DOHH2 (cell line): ENCODE measurements around the gene SEM1.

Experiments
- H3F3A ChIP-seq: fragments of 200-600 bp; sonication (generic), shearing (Covaris generic); 2 replicates; pipeline ENCODE4 v1.6.0; 2016; ENCODE audit warnings: antibody characterized with exemption, mild to moderate bottlenecking; ENCODE audit not compliant: control insufficient read depth, insufficient read depth
- H3K27ac ChIP-seq: fragments of 200-600 bp; sonication (generic); 2 replicates; pipeline ENCODE4 v1.5.1; 2014; ENCODE audit warnings: low read depth, mild to moderate bottlenecking, low read length, moderate library complexity
- H3K27me3 ChIP-seq: fragments of 200-600 bp; sonication (generic); 2 replicates; pipeline ENCODE4 v1.6.1; 2014; ENCODE audit warnings: mild to moderate bottlenecking, low read length, mixed read lengths; ENCODE audit not compliant: control insufficient read depth
- H3K36me3 ChIP-seq: fragments of 200-600 bp; sonication (generic); 2 replicates; pipeline ENCODE4 v1.6.1; 2014; ENCODE audit warnings: mild to moderate bottlenecking, low read length, moderate library complexity, mixed read lengths; ENCODE audit not compliant: control insufficient read depth
- H3K4me1 ChIP-seq: fragments of 200-600 bp; sonication (generic); 2 replicates; pipeline ENCODE4 v1.6.1; 2014; ENCODE audit warnings: mild to moderate bottlenecking, low read length, mixed read lengths; ENCODE audit not compliant: control insufficient read depth
- H3K4me2 ChIP-seq: fragments of 200-600 bp; sonication (generic); 2 replicates; pipeline ENCODE4 v1.6.0; 2014; ENCODE audit warnings: mild to moderate bottlenecking, low read length, moderate library complexity
- H3K4me3 ChIP-seq: fragments of 200-600 bp; sonication (generic); 2 replicates; pipeline ENCODE4 v1.5.1; 2014; ENCODE audit warnings: mild to moderate bottlenecking, low read length, mixed read lengths
- H3K79me2 ChIP-seq: fragments of 200-600 bp; sonication (generic); 2 replicates; pipeline ENCODE4 v1.6.1; 2014; ENCODE audit warnings: mild to moderate bottlenecking, low read length, mixed read lengths; ENCODE audit not compliant: control insufficient read depth
- H3K9me2 ChIP-seq: fragments of 200-600 bp; sonication (generic); replicated peaks from 2 replicates; pipeline ENCODE4 v1.6.1; 2014; ENCODE audit warnings: mild to moderate bottlenecking, low read length, mixed read lengths; ENCODE audit not compliant: control insufficient read depth
- H3K9me3 ChIP-seq: fragments of 200-600 bp; sonication (generic); 2 replicates; pipeline ENCODE4 v1.6.1; 2014; ENCODE audit warnings: antibody characterized with exemption, low read length, mixed read lengths; ENCODE audit not compliant: control insufficient read depth, insufficient read depth
- H4K20me1 ChIP-seq: fragments of 200-600 bp; sonication (generic); 2 replicates; pipeline ENCODE4 v1.6.0; 2014; ENCODE audit warnings: low read depth, mild to moderate bottlenecking, antibody characterized with exemption, low read length, moderate library complexity; ENCODE audit not compliant: control insufficient read depth, insufficient read depth
- CTCF ChIP-seq: fragments of 200-600 bp; sonication (generic); IDR thresholded peaks from one replicate; pipeline ENCODE4 v1.5.1; 2014; ENCODE audit warnings: antibody characterized with exemption, mild to moderate bottlenecking, low read depth, low read length; ENCODE audit not compliant: poor library complexity, severe bottlenecking
- EZH2phosphoT487 ChIP-seq: fragments of 200-600 bp; sonication (generic); IDR thresholded peaks from 2 replicates; pipeline ENCODE4 v1.6.1; 2017; ENCODE audit warnings: borderline replicate concordance, mild to moderate bottlenecking, antibody characterized with exemption, low read length, moderate library complexity, mixed read lengths

Gene SEM1

DNA sequence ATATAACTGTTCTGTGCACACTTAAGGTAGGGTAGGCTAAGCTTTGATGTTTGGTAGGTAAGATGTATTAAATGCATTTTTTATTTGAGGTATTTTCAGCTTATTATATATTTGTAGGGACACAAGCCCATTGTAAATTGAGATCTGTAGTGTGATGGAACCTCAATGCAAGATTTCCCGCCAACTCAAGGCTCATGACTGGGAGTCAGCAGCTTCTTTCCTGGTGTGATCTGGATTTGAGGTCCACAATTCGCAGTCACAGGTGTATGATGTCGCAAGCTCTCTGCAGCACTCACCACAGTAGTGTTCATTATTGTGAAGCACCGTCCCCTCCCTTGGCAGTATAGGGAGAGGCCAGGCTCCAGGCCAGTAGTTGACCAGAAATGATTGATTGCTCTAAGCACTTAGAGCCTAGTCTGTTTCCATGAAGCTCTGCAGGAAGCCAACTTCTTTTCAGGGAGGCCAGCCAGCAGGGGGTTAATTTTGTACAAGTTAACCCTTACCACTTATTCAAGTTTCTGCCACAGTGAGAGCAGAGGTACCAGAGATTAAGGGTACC is 54.9 kb downstream of the SEM1 start:
- no peak overlapping the region for H3K4me2 ChIP-seq
- no peaks in the 10 kb centered on the region for H3F3A ChIP-seq
- no peaks in the 10 kb centered on the region for H3K79me2 ChIP-seq
- H3K4me1 ChIP-seq: no peaks in the 10 kb centered on the region
- no peaks in the 10 kb centered on the region for H3K27me3 ChIP-seq
- no peaks in the 10 kb centered on the region for H4K20me1 ChIP-seq
- no peak overlapping the region for H3K27ac ChIP-seq
- TF ChIP-seq EZH2phosphoT487: no peak
- TF ChIP-seq CTCF: no peak
- no peaks in the 10 kb centered on the region for H3K36me3 ChIP-seq
- no peak overlapping the region for H3K4me3 ChIP-seq
- 0 out of 2 replicates have a peak, but pooled peaks cover 4% of the 10 kb centered on the region for H3K9me2 ChIP-seq
- no peaks in the 10 kb centered on the region for H3K9me3 ChIP-seq

DNA sequence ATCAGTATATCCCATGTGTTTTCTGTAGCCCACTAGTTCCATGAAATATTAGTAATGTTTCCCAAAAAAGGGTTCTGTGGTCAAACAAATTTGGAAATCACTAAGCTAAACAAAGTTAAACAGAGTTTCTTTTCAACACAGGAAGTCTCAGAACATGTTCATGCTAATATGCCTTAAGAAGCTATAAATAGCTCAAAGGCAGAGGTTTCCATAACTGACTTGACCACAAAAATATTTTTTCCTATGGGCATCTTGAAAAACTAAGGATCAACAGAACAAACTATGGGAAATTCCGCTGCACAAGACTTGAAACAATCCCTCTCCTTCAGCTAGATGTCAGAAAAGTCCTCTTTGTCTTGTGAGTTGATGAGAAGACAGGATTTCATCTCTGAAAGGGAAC is 59.7 kb downstream of the SEM1 start:
- Histone ChIP-seq H3K4me2 (no peak overlapping the region), H3K27me3 (no peaks in the 10 kb centered on the region), H3K4me3 (no peak overlapping the region), H3K27ac (no peak overlapping the region), H3K79me2 (no peaks in the 10 kb centered on the region), H3K9me3 (no peaks in the 10 kb centered on the region), H4K20me1 (no peaks in the 10 kb centered on the region), H3F3A (no peaks in the 10 kb centered on the region), H3K36me3 (no peaks in the 10 kb centered on the region), H3K4me1 (no peaks in the 10 kb centered on the region), H3K9me2 (0 out of 2 replicates have a peak, but pooled peaks cover 4% of the 10 kb centered on the region)
- TF ChIP-seq CTCF (no peak), EZH2phosphoT487 (no peak)

- H3K36me3 ChIP-seq: no peaks in the 10 kb centered on the region
- 0 out of 2 replicates have a peak, but pooled peaks cover 4% of the 10 kb centered on the region for H3K9me2 ChIP-seq
- no peaks in the 10 kb centered on the region for H3K9me3 ChIP-seq
- H3K4me3 ChIP-seq: no peak overlapping the region
- no peak for TF ChIP-seq EZH2phosphoT487
- TF ChIP-seq CTCF: no peak
- no peak overlapping the region for H3K27ac ChIP-seq
- no peaks in the 10 kb centered on the region for H3F3A ChIP-seq
- H3K27me3 ChIP-seq: no peaks in the 10 kb centered on the region
- no peaks in the 10 kb centered on the region for H3K79me2 ChIP-seq
- H4K20me1 ChIP-seq: no peaks in the 10 kb centered on the region
- H3K4me1 ChIP-seq: no peaks in the 10 kb centered on the region
- H3K4me2 ChIP-seq: no peak overlapping the region
Observed at GRCh38 chr7:96648784-96649183, 60.9 kb downstream of the SEM1 start.
